ENCODE data around the gene INPP5A.

The INPP5A gene

GRCh38 chr10:132714986-132715775, 177.6 kb downstream of the INPP5A start:
- no peak for TF ChIP-seq TAF1 (IDR thresholded peaks at IDR 0.05; ENCODE audit: low read depth, low read length)
- no peak for TF ChIP-seq POLR2AphosphoS5 (IDR thresholded peaks at IDR 0.05; ENCODE audit: low read depth, low read length)
- TF ChIP-seq POLR2A (IDR thresholded peaks at IDR 0.05; ENCODE audit: low read depth, low read length) = no peak
- no peak for TF ChIP-seq POU2F2 (IDR thresholded peaks at IDR 0.05; ENCODE audit: low read depth, low read length)
- TF ChIP-seq SPI1 (IDR thresholded peaks at IDR 0.05; ENCODE audit: low read depth, low read length) = no peak
- no peak for TF ChIP-seq PAX5 (IDR thresholded peaks at IDR 0.05; ENCODE audit: insufficient read depth, low read length, severe bottlenecking)
- DNase-seq (ENCODE audit: insufficient read length, low spot score) = no peak
- FAIRE-seq = no peak

GRCh38 chr10:132715776-132716680, 178.4 kb downstream of the INPP5A start:
- no peak for TF ChIP-seq POLR2AphosphoS5 (IDR thresholded peaks at IDR 0.05; ENCODE audit: low read depth, low read length)
- TF ChIP-seq POU2F2 (IDR thresholded peaks at IDR 0.05; ENCODE audit: low read depth, low read length) = no peak
- TF ChIP-seq TAF1 (IDR thresholded peaks at IDR 0.05; ENCODE audit: low read depth, low read length) = no peak
- no peak for TF ChIP-seq SPI1 (IDR thresholded peaks at IDR 0.05; ENCODE audit: low read depth, low read length)
- TF ChIP-seq POLR2A (IDR thresholded peaks at IDR 0.05; ENCODE audit: low read depth, low read length) = no peak
- no peak for TF ChIP-seq PAX5 (IDR thresholded peaks at IDR 0.05; ENCODE audit: insufficient read depth, low read length, severe bottlenecking)
- FAIRE-seq (no peak), DNase-seq (ENCODE audit: insufficient read length, low spot score) (no peak)

GRCh38 chr10:132716691-132717490, 179.3 kb downstream of the INPP5A start:
- TF ChIP-seq POLR2AphosphoS5 (IDR thresholded peaks at IDR 0.05; ENCODE audit: low read depth, low read length) (no peak), PAX5 (IDR thresholded peaks at IDR 0.05; ENCODE audit: insufficient read depth, low read length, severe bottlenecking) (no peak), SPI1 (IDR thresholded peaks at IDR 0.05; ENCODE audit: low read depth, low read length) (no peak), POU2F2 (IDR thresholded peaks at IDR 0.05; ENCODE audit: low read depth, low read length) (no peak), POLR2A (IDR thresholded peaks at IDR 0.05; ENCODE audit: low read depth, low read length) (no peak), TAF1 (IDR thresholded peaks at IDR 0.05; ENCODE audit: low read depth, low read length) (no peak)
- DNase-seq (ENCODE audit: insufficient read length, low spot score) = no peak
- FAIRE-seq = no peak

GRCh38 chr10:132721725-132722124, 184.1 kb downstream of the INPP5A start:
- no peak for FAIRE-seq
- TF ChIP-seq POU2F2 (IDR thresholded peaks at IDR 0.05; ENCODE audit: low read depth, low read length) (no peak), POLR2A (IDR thresholded peaks at IDR 0.05; ENCODE audit: low read depth, low read length) (no peak), POLR2AphosphoS5 (IDR thresholded peaks at IDR 0.05; ENCODE audit: low read depth, low read length) (no peak), SPI1 (IDR thresholded peaks at IDR 0.05; ENCODE audit: low read depth, low read length) (no peak), TAF1 (IDR thresholded peaks at IDR 0.05; ENCODE audit: low read depth, low read length) (no peak), PAX5 (IDR thresholded peaks at IDR 0.05; ENCODE audit: insufficient read depth, low read length, severe bottlenecking) (no peak)
- DNase-seq (ENCODE audit: insufficient read length, low spot score) = no peak

GRCh38 chr10:132722394-132723329, 185.1 kb downstream of the INPP5A start:
- TF ChIP-seq POLR2A (IDR thresholded peaks at IDR 0.05; ENCODE audit: low read depth, low read length) (no peak), TAF1 (IDR thresholded peaks at IDR 0.05; ENCODE audit: low read depth, low read length) (no peak), POLR2AphosphoS5 (IDR thresholded peaks at IDR 0.05; ENCODE audit: low read depth, low read length) (no peak), SPI1 (IDR thresholded peaks at IDR 0.05; ENCODE audit: low read depth, low read length) (no peak), POU2F2 (IDR thresholded peaks at IDR 0.05; ENCODE audit: low read depth, low read length) (no peak), PAX5 (IDR thresholded peaks at IDR 0.05; ENCODE audit: insufficient read depth, low read length, severe bottlenecking) (no peak)
- DNase-seq (ENCODE audit: insufficient read length, low spot score) (no peak), FAIRE-seq (no peak)

GRCh38 chr10:132723330-132723970, 185.9 kb downstream of the INPP5A start:
- TF ChIP-seq POLR2AphosphoS5 (IDR thresholded peaks at IDR 0.05; ENCODE audit: low read depth, low read length) (no peak), PAX5 (IDR thresholded peaks at IDR 0.05; ENCODE audit: insufficient read depth, low read length, severe bottlenecking) (no peak), POU2F2 (IDR thresholded peaks at IDR 0.05; ENCODE audit: low read depth, low read length) (no peak)
- DNase-seq (ENCODE audit: insufficient read length, low spot score) = no peak
- FAIRE-seq = no peak

- DNase-seq (ENCODE audit: insufficient read length, low spot score) (no peak), FAIRE-seq (no peak)
- no peak for TF ChIP-seq POLR2AphosphoS5 (IDR thresholded peaks at IDR 0.05; ENCODE audit: low read depth, low read length)
- no peak for TF ChIP-seq TAF1 (IDR thresholded peaks at IDR 0.05; ENCODE audit: low read depth, low read length)
- TF ChIP-seq POLR2A (IDR thresholded peaks at IDR 0.05; ENCODE audit: low read depth, low read length) = no peak
- no peak for TF ChIP-seq PAX5 (IDR thresholded peaks at IDR 0.05; ENCODE audit: insufficient read depth, low read length, severe bottlenecking)
- no peak for TF ChIP-seq POU2F2 (IDR thresholded peaks at IDR 0.05; ENCODE audit: low read depth, low read length)
- TF ChIP-seq SPI1 (IDR thresholded peaks at IDR 0.05; ENCODE audit: low read depth, low read length) = no peak
Measured at GRCh38 chr10:132724446-132724845, 186.9 kb downstream of the INPP5A start.
